ENCODE data around the gene CUX1.

GRCh38 chr7:102295346-102296178 lies 478.1 kb downstream of the CUX1 start:
- TF ChIP-seq ZFP36 (IDR thresholded peaks at IDR 0.05; ENCODE audit: borderline replicate concordance, low read depth, low read length, partially characterized antibody) (no peak), CTCF (CRISPR knock-in tag; IDR thresholded peaks at IDR 0.05) (no peak), POLR2AphosphoS5 (IDR thresholded peaks at IDR 0.05; ENCODE audit: low read depth, low read length) (no peak), MEIS1 (CRISPR knock-in tag; IDR thresholded peaks at IDR 0.05; ENCODE audit: borderline replicate concordance) (no peak), EEA1 (CRISPR knock-in tag; IDR thresholded peaks at IDR 0.05; ENCODE audit: borderline replicate concordance) (no peak), ZNF746 (CRISPR knock-in tag; IDR thresholded peaks at IDR 0.05) (no peak), MTA3 (CRISPR knock-in tag; IDR thresholded peaks at IDR 0.05) (no peak), ZNF331 (CRISPR knock-in tag; IDR thresholded peaks at IDR 0.05) (no peak), POLR2A (IDR thresholded peaks at IDR 0.05; ENCODE audit: insufficient read depth in 1 of 2, low read depth in 2 of 2, low read length in 2 of 2) (no peak), ZNF367 (CRISPR knock-in tag; IDR thresholded peaks at IDR 0.05; ENCODE audit: borderline replicate concordance) (no peak)
